GM19023 (cell line): ENCODE data around the gene TNXB.
A peak's percentile ranks its signal among the peaks of the same experiment; 100 is the strongest.
"Not testable (repeated sequence)": the region's sequence is repeated elsewhere in the genome, so short reads cannot be mapped to it uniquely, and the experiment has no call there.

Experiments
- ATAC-seq: cut with Tn5 transposase; IDR thresholded peaks from one replicate; pipeline ENCODE4 v1.9.1; 2021; ENCODE audit warnings: mild to moderate bottlenecking, moderate library complexity; ENCODE audit not compliant: unreplicated experiment

The TNXB gene

DNA sequence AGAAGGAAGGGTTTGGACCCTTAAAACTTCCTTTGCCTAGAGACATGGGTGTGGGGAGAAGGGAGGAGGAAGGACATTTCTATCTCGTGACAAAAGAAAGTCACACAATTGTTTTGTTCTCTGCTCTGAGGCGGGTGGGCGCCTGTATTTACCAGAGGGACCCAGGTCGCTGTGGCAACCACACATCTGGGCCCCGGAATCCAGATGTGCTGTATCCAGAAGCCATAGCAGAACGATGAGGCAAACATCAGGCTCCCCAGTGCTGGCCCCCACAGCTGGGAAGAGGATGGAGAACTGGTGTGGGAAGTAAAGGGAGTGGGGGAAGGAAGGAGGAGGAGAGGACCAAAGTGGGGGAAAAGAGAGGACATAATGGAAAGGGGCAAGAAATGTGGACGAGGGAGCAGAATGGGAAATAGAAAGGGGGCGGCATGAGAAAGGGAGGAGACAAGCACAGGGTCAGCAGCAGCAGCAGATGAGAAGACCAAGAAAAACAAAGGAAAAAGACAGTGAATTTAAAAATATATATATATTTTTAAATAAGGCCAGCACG lies 3.4 kb upstream of the TNXB start:
- no peak for ATAC-seq

DNA sequence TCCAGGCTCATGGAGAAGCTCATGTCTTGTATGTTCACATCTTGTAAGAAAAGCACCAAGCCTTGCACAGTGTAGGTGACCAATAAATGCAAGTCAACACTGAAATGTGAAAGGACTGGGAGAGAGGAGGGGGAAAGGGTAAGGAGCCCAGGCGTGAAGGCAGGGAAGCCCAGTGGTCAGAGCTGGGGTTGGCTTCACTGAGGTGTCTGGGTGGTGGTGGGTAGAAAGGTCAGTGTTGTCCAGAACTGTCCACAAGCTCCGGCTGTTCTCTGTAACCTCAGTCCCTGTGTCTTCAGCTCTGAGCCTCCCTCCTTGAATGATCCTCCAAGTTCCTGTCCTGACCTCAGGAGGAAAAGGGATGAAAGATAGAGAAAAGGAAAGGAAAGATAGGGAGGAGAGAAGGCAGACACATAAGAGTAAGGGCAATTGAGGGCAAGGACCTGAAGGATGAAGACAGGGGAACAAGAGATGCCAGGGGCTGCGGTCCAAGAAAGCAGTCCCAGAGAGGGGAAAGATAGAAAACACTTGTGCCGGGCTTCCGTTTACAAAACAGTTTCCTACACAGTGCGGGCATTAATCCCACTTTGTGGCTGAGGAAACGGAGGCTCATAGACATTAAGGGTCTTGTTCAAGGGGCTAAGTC lies 2.4 kb upstream of the TNXB start:
- ATAC-seq = no peak

DNA sequence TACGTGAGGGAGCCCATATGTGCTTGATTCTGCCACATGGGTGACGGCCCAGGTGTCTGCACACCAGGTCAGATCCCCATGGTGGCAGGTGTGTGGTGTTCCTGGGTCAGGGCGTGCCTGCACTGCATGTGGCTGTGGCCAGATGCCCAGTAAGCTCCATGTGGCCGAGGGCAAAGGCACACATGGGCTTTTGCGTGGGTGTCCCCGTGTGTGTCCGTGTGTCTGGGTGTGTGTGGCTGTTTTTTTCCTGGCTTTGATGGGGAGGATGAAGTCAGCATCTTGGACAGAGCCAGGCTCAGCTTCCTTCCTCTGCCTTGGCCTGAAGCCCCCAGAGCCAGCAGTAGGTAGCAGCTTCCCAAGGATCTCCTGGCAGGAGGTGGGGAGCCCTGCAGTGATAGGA lies 1.5 kb upstream of the TNXB start:
- ATAC-seq = no peak

DNA sequence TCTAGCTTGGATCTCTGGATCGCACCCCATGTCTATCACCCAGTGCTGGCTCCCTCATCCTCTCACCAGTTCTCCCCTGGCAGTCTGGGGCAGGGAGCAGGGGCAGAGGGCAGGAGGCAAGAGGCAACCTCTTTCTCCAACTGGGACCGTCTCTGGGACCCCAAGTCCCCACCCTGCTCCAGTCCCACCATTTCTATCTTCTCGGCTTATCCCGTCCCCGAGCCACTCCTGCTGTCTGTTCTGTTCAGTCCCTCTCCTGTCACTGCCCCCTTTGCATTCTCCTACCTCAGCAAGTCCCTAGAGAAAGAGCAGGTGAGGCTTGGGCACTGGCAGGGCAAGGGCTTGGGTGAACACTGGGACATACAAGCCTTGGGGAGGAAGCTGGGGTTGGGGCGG lies 625 bp upstream of the TNXB start:
- no peak for ATAC-seq

DNA sequence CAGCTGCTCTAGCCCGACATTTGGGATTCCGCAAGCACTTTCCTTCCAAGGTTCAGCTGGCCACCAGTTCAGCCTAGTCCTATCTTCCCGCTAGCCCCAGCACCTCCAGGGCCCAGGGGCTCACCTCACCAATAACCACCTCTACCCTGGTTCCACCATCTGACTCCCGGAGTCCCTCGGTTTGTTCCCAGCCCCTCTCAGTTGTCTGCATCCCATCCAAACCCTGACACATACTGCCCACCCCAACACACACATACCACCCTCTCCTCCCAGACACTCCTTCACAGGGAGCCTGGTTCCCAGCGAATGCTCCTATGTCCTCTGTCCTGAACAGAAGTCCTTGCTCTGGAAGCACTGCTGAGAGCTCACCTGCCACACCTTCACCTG lies 418 bp downstream of the TNXB start:
- no peak for ATAC-seq

GRCh38 chr6:32108094-32108627 lies 977 bp downstream of the TNXB start:
- ATAC-seq = no peak

- no peak for ATAC-seq
Observed at GRCh38 chr6:32107406-32107805, 1.7 kb downstream of the TNXB start.

- ATAC-seq = no peak
Observed at GRCh38 chr6:32105433-32105832, 3.7 kb downstream of the TNXB start.

- no peak for ATAC-seq
Observed at GRCh38 chr6:32102255-32102654, 6.9 kb downstream of the TNXB start.

GRCh38 chr6:32100251-32100650 lies 8.9 kb downstream of the TNXB start:
- not testable (repeated sequence) for ATAC-seq

DNA sequence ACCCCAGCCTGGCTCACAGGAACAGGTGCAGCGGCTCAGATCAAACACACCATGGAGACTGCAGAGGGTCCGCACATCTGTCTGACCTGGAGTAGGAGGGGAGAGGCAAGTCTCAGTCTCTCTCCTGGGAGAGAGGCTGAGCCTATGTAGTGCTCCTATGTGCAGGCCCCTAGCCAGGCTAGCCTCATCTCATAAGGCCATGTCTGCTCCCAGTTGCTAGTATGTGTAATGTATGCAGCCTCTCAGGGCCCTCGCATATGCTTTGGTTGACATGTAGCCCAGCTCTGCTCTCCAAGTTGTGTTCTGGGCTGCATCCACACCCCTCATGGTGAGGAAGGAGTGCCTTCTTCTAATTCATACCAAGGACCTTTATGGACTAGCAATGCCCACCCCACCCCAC lies 11.8 kb downstream of the TNXB start:
- ATAC-seq = no peak

DNA sequence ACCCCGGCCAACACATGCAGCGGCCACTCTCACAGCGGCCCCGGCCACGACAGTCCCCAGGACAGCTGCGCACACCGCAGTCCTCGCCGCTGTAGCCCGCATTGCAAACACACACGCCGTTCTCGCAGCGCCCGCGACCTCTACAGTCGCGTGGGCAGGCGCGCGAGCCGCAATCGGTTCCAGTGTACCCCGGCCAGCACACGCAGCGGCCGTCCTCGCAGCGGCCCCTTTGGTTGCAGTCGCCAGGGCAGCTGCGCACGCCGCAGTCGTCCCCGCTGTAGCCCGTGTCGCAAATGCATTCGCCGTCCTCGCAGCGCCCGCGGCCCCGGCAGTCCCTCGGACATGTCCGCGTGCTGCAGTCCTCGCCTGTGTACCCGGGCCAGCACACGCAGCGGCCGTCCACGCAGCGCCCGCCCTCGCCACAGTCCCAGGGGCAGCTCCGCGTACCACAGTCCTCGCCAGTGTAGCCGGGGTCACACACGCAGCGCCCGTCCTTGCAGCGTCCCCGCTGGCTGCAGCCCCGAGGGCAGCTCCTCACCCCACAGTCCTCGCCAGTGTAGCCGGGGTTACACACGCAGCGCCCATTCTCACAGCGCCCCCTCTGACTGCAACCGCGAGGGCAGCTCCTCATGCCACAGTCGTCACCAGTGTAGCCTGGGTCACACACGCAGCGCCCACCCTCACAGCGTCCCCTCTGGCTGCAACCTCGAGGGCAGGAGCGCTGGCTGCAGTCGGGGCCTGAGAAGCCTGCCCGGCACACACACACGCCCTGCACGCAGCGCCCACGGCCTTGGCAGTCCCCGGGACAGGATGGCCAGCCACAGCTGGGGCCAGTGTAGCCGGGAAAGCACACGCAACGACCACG lies 12.5 kb downstream of the TNXB start:
- ATAC-seq = no peak

GRCh38 chr6:32096087-32096393 lies 13.1 kb downstream of the TNXB start:
- no peak for ATAC-seq

- no peak for ATAC-seq
Observed at GRCh38 chr6:32095338-32096086, 13.6 kb downstream of the TNXB start.

- no peak for ATAC-seq
Observed at GRCh38 chr6:32092760-32093497, 16.2 kb downstream of the TNXB start.

DNA sequence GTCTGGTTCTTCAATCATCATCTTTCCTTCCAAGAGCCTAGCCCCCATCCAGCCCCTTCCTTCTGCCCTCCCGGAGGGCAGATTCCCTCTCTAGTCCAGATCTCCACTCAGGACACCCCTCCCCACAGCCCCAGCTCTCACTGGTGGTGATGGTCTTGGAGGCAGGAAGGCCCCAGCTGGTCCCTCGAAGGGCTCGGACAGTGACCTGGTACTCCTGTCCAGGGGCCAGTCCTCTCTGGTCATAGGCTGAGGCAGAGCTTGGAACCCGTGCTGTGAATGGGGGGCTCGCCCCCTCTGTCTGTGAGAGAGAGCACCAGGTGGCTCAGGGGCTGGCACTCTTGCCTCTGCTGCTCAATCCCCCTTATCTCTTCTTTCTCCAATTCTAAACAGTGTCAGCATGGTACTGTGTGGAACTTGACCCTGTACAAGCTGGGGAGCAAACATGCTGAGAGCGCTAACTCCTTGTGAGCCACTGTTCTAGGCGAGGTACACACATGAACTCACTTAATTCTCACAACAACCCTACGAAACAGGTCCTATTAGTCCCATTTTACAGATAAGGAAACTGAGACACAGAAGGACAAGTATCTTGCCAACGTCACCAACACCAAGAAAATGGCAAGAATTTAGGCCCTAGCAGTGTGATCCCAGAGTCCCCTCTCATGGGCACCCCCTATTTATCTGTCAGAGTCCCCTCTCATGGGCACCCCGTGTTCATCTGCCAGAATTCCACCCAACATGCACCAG lies 19.9 kb downstream of the TNXB start:
- no peak for ATAC-seq

- no peak for ATAC-seq
Observed at GRCh38 chr6:32088487-32089049, 20.6 kb downstream of the TNXB start.

- peak; percentile 28 for ATAC-seq
Observed at GRCh38 chr6:32087574-32088486, 21.3 kb downstream of the TNXB start.
